Measurements from ENCODE around the gene AOAH.

AOAH gene

GRCh38 chr7:36571190-36571560 is 153.1 kb downstream of the AOAH start:
- TF ChIP-seq CTCF (IDR thresholded peaks at IDR 0.05; ENCODE audit: low read depth, low read length): no peak
- no peak for DNase-seq
- Histone ChIP-seq H3K9me3 (ENCODE audit: severe bottlenecking) (no peaks in the 10 kb centered on the region), H3K4me3 (ENCODE audit: low read depth, low read length) (no peak overlapping the region), H3K27me3 (ENCODE audit: insufficient read depth, low read depth, severe bottlenecking) (no peaks in the 10 kb centered on the region), H3K36me3 (no peaks in the 10 kb centered on the region), H3K27ac (no peak overlapping the region)

DNA sequence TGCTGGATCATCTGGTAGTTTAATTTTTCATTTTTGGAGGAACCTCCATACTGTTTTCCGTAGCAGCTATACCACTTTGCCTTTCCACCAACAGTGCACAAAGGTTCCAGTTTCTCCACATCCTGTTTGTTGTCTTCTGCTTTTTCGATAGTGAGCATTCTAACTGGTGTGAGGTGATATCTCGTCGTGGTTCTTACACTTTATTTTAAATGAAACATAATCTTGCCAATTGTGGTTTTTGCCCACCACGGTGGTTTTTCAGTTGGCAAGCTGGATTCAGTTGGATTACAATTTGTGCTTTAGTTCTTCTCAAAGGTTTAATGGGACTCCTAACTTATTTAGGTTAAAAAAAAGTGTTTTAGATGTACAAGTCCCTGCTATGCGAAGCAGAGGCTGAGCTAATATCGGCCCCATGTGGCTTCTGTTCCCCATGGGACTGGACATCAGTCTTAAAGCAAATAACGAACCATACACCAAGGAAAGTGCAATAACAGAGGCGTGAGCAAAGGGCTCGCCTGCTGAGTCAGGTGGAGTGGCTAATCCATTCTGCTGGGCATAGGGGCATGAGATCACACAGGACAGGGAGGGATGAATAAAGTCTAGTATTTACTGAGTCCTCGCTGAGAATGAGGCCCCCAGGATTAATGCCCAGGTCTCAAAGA is 153.6 kb downstream of the AOAH start:
- Histone ChIP-seq H3K27me3 (ENCODE audit: insufficient read depth, low read depth, severe bottlenecking) (no peaks in the 10 kb centered on the region), H3K4me3 (ENCODE audit: low read depth, low read length) (no peak overlapping the region), H3K36me3 (no peaks in the 10 kb centered on the region), H3K9me3 (ENCODE audit: severe bottlenecking) (no peaks in the 10 kb centered on the region), H3K27ac (no peak overlapping the region)
- no peak for TF ChIP-seq CTCF (IDR thresholded peaks at IDR 0.05; ENCODE audit: low read depth, low read length)
- DNase-seq: no peak

DNA sequence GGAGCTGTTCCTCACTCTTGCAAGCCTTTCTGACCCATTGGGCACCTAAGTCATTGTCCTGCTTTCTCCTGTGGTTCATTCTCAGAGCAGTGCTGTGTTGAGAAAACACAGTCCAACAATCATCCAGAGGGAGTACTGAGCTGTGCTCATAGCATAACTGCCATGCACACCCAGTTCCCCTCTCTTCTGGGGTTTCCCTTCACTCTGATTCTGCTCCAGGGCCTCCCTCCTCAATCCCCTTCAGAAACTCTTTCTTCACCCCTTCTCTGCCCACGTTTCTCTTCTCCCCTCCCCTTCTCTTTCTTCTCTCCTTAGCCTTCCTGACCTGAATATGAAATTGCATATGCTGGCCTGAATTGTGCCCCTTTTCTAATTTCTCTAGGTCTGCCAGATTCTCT is 155.8 kb downstream of the AOAH start:
- Histone ChIP-seq H3K9me3 (ENCODE audit: severe bottlenecking) (no peaks in the 10 kb centered on the region), H3K27ac (no peak overlapping the region), H3K4me3 (ENCODE audit: low read depth, low read length) (no peak overlapping the region), H3K36me3 (no peaks in the 10 kb centered on the region), H3K27me3 (ENCODE audit: insufficient read depth, low read depth, severe bottlenecking) (no peaks in the 10 kb centered on the region)
- DNase-seq: no peak
- no peak for TF ChIP-seq CTCF (IDR thresholded peaks at IDR 0.05; ENCODE audit: low read depth, low read length)

DNA sequence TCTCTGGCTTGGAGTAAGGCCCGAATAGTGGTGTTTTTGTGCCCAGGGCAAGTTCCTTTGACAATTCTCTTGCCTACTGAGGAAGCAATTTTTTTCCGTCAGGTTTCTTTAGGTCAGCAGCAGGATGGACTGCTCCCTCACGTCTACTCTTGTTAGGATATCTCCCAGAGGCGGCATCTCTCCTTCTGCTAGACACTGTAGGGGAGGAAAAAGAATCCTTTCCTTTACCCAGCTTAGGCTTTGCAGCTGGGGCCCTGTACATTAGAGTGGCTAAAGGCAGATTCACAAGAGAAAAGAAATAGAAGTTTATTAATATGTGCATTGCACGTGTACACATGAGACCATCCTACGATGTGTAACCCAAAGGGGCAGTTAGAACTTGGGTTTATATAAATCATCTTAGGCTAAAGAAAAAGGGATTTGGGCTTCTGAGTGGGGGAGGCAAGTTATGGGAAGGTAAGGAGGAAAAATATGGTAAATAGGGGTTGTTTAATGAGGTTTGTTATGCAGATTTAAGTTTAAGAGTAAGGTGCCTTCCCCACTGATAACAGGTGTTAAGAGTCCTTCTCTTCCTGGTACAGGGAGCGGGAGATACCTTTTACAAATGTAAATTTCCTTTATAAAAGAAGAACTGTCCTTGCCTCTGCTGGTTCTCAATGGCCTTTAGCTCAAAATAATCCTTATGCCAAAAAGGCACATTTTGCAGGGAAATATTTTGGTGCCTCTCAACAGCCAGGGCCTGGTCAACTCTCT is 156.4 kb downstream of the AOAH start:
- DNase-seq: no peak
- Histone ChIP-seq H3K27me3 (ENCODE audit: insufficient read depth, low read depth, severe bottlenecking) (no peaks in the 10 kb centered on the region), H3K4me3 (ENCODE audit: low read depth, low read length) (no peak overlapping the region), H3K9me3 (ENCODE audit: severe bottlenecking) (no peaks in the 10 kb centered on the region), H3K36me3 (no peaks in the 10 kb centered on the region), H3K27ac (no peak overlapping the region)
- TF ChIP-seq CTCF (IDR thresholded peaks at IDR 0.05; ENCODE audit: low read depth, low read length): no peak

DNA sequence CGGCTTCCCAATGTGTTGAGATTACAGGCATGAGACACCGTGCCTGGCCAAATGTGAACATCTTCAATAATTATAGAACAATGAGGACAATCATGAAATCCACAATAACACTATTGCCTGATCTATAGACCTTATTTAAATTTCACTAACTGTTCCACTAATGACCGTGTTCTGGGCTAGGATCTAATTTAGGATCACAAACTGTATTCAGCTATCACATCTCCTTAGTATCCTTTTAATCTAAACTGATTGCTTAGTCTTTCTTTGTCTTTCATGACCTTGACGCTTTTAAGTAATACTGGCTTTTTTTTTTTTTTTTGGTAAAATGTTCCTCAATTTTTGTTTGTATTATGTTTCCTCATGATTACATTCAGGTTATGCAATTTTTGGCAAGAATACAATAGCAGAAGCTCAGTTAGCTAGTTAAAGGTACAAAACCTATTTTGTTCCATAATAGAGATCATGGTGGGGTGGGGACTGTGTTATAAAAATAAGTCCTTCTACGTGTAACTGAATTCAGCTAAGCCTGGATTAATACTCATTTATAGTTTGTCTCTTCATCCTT is 158.4 kb downstream of the AOAH start:
- DNase-seq: no peak
- Histone ChIP-seq H3K27ac (no peak overlapping the region), H3K9me3 (ENCODE audit: severe bottlenecking) (no peaks in the 10 kb centered on the region), H3K4me3 (ENCODE audit: low read depth, low read length) (no peak overlapping the region), H3K36me3 (no peaks in the 10 kb centered on the region), H3K27me3 (ENCODE audit: insufficient read depth, low read depth, severe bottlenecking) (no peaks in the 10 kb centered on the region)
- no peak for TF ChIP-seq CTCF (IDR thresholded peaks at IDR 0.05; ENCODE audit: low read depth, low read length)

Measured in WERI-Rb-1 (cell line).